ENCODE results near the gene PCARE. TPM values are rescaled to one million over a fixed set of nuclear protein-coding genes. Genes with fewer than 3 reads are reported as not detected.

PCARE gene
- total and polyA plus RNA-seq, 9 donors = 0.09 to 0.53 (median 0.22) TPM

GRCh38 chr2:29041161-29041660 is 33.1 kb downstream of the PCARE start:
- WGBS (ENCODE audit: insufficient coverage) = 94% methylated on average over 7 of the region's 9 CpGs
- H3K27me3 ChIP-seq (ENCODE audit: control insufficient read depth, insufficient read depth, low read length) = peaks cover 2% of the 10 kb centered on the region
- no peak overlapping the region for H3K27ac ChIP-seq (ENCODE audit: low read length)
- DNase-seq = no peak
- H3K36me3 ChIP-seq (ENCODE audit: control insufficient read depth, insufficient read depth, low read length) = no peaks in the 10 kb centered on the region
- no peaks in the 10 kb centered on the region for H3K9me3 ChIP-seq (replicated peaks; ENCODE audit: control insufficient read depth, low read depth, low read length)
- H3K4me3 ChIP-seq (ENCODE audit: low read length) = no peak overlapping the region
- peaks cover 22% of the 10 kb centered on the region for H3K4me1 ChIP-seq (ENCODE audit: control insufficient read depth, insufficient read depth, low read length)

GRCh38 chr2:29040552-29040951 is 33.8 kb downstream of the PCARE start:
- Histone ChIP-seq H3K36me3 (ENCODE audit: control insufficient read depth, insufficient read depth, low read length) (no peaks in the 10 kb centered on the region), H3K4me3 (ENCODE audit: low read length) (no peak overlapping the region), H3K27me3 (ENCODE audit: control insufficient read depth, insufficient read depth, low read length) (peaks cover 2% of the 10 kb centered on the region), H3K27ac (ENCODE audit: low read length) (no peak overlapping the region), H3K4me1 (ENCODE audit: control insufficient read depth, insufficient read depth, low read length) (peaks cover 20% of the 10 kb centered on the region), H3K9me3 (replicated peaks; ENCODE audit: control insufficient read depth, low read depth, low read length) (no peaks in the 10 kb centered on the region)
- DNase-seq = no peak
- no CpG with 5 or more reads among the region's 6 CpGs for WGBS (ENCODE audit: insufficient coverage)

- H3K4me1 ChIP-seq (ENCODE audit: control insufficient read depth, insufficient read depth, low read length) = peaks cover 20% of the 10 kb centered on the region
- H3K4me3 ChIP-seq (ENCODE audit: low read length) = no peak overlapping the region
- no peak overlapping the region for H3K27ac ChIP-seq (ENCODE audit: low read length)
Observed at GRCh38 chr2:29039718-29040480, 34.4 kb downstream of the PCARE start.

GRCh38 chr2:29035016-29035745 is 39.1 kb downstream of the PCARE start:
- no peaks in the 10 kb centered on the region for H3K9me3 ChIP-seq (replicated peaks; ENCODE audit: control insufficient read depth, low read depth, low read length)
- no peaks in the 10 kb centered on the region for H3K4me1 ChIP-seq (ENCODE audit: control insufficient read depth, insufficient read depth, low read length)
- no peak for DNase-seq
- 90% methylated on average over 13 of the region's 17 CpGs for WGBS (ENCODE audit: insufficient coverage)
- no peak overlapping the region for H3K27ac ChIP-seq (ENCODE audit: low read length)
- H3K4me3 ChIP-seq (ENCODE audit: low read length) = no peak overlapping the region
- peaks cover 5% of the 10 kb centered on the region for H3K27me3 ChIP-seq (ENCODE audit: control insufficient read depth, insufficient read depth, low read length)
- H3K36me3 ChIP-seq (ENCODE audit: control insufficient read depth, insufficient read depth, low read length) = no peaks in the 10 kb centered on the region

More at GRCh38 chr2:29039718-29040480, 34.4 kb downstream of the PCARE start:
- Histone ChIP-seq H3K9me3 (replicated peaks; ENCODE audit: control insufficient read depth, low read depth, low read length) (no peaks in the 10 kb centered on the region), H3K36me3 (ENCODE audit: control insufficient read depth, insufficient read depth, low read length) (no peaks in the 10 kb centered on the region), H3K27me3 (ENCODE audit: control insufficient read depth, insufficient read depth, low read length) (peaks cover 2% of the 10 kb centered on the region)
- DNase-seq = no peak
- no CpG with 5 or more reads among the region's 4 CpGs for WGBS (ENCODE audit: insufficient coverage)

- WGBS (ENCODE audit: insufficient coverage) = no CpG with 5 or more reads among the region's 6 CpGs
- Histone ChIP-seq H3K36me3 (ENCODE audit: control insufficient read depth, insufficient read depth, low read length) (no peaks in the 10 kb centered on the region), H3K9me3 (replicated peaks; ENCODE audit: control insufficient read depth, low read depth, low read length) (no peaks in the 10 kb centered on the region), H3K27ac (ENCODE audit: low read length) (no peak overlapping the region), H3K4me3 (ENCODE audit: low read length) (no peak overlapping the region), H3K27me3 (ENCODE audit: control insufficient read depth, insufficient read depth, low read length) (peaks cover 5% of the 10 kb centered on the region), H3K4me1 (ENCODE audit: control insufficient read depth, insufficient read depth, low read length) (no peaks in the 10 kb centered on the region)
- DNase-seq = no peak
Observed at GRCh38 chr2:29033656-29034055, 40.7 kb downstream of the PCARE start.

GRCh38 chr2:29033172-29033571 is 41.2 kb downstream of the PCARE start:
- DNase-seq = no peak
- no peaks in the 10 kb centered on the region for H3K36me3 ChIP-seq (ENCODE audit: control insufficient read depth, insufficient read depth, low read length)
- no peaks in the 10 kb centered on the region for H3K4me1 ChIP-seq (ENCODE audit: control insufficient read depth, insufficient read depth, low read length)
- H3K27ac ChIP-seq (ENCODE audit: low read length) = no peak overlapping the region
- no peak overlapping the region for H3K4me3 ChIP-seq (ENCODE audit: low read length)
- H3K9me3 ChIP-seq (replicated peaks; ENCODE audit: control insufficient read depth, low read depth, low read length) = no peaks in the 10 kb centered on the region
- peaks cover 5% of the 10 kb centered on the region for H3K27me3 ChIP-seq (ENCODE audit: control insufficient read depth, insufficient read depth, low read length)
- WGBS (ENCODE audit: insufficient coverage) = 86% methylated on average over 2 of the region's 2 CpGs

- H3K4me1 ChIP-seq (ENCODE audit: control insufficient read depth, insufficient read depth, low read length) = no peaks in the 10 kb centered on the region
- H3K36me3 ChIP-seq (ENCODE audit: control insufficient read depth, insufficient read depth, low read length) = no peaks in the 10 kb centered on the region
- no peak overlapping the region for H3K27ac ChIP-seq (ENCODE audit: low read length)
- peaks cover 5% of the 10 kb centered on the region for H3K27me3 ChIP-seq (ENCODE audit: control insufficient read depth, insufficient read depth, low read length)
- no peak overlapping the region for H3K4me3 ChIP-seq (ENCODE audit: low read length)
- no peak for DNase-seq
- H3K9me3 ChIP-seq (replicated peaks; ENCODE audit: control insufficient read depth, low read depth, low read length) = no peaks in the 10 kb centered on the region
- WGBS (ENCODE audit: insufficient coverage) = 92% methylated on average over 3 of the region's 5 CpGs
Observed at GRCh38 chr2:29032189-29032588, 42.1 kb downstream of the PCARE start.

GRCh38 chr2:29031046-29031445 is 43.3 kb downstream of the PCARE start:
- Histone ChIP-seq H3K36me3 (ENCODE audit: control insufficient read depth, insufficient read depth, low read length) (no peaks in the 10 kb centered on the region), H3K4me1 (ENCODE audit: control insufficient read depth, insufficient read depth, low read length) (no peaks in the 10 kb centered on the region), H3K27me3 (ENCODE audit: control insufficient read depth, insufficient read depth, low read length) (peaks cover 7% of the 10 kb centered on the region), H3K4me3 (ENCODE audit: low read length) (no peak overlapping the region), H3K9me3 (replicated peaks; ENCODE audit: control insufficient read depth, low read depth, low read length) (no peaks in the 10 kb centered on the region), H3K27ac (ENCODE audit: low read length) (no peak overlapping the region)
- DNase-seq = no peak

GRCh38 chr2:29025711-29026110 is 48.6 kb downstream of the PCARE start:
- WGBS (ENCODE audit: insufficient coverage) = 76% methylated on average over 3 of the region's 3 CpGs
- no peak for DNase-seq
- Histone ChIP-seq H3K27me3 (ENCODE audit: control insufficient read depth, insufficient read depth, low read length) (peaks cover 4% of the 10 kb centered on the region), H3K36me3 (ENCODE audit: control insufficient read depth, insufficient read depth, low read length) (no peaks in the 10 kb centered on the region), H3K4me1 (ENCODE audit: control insufficient read depth, insufficient read depth, low read length) (peaks cover 10% of the 10 kb centered on the region), H3K27ac (ENCODE audit: low read length) (no peak overlapping the region), H3K4me3 (ENCODE audit: low read length) (no peak overlapping the region), H3K9me3 (replicated peaks; ENCODE audit: control insufficient read depth, low read depth, low read length) (no peaks in the 10 kb centered on the region)

- no peaks in the 10 kb centered on the region for H3K36me3 ChIP-seq (ENCODE audit: control insufficient read depth, insufficient read depth, low read length)
- 43% methylated on average over 1 of the region's 4 CpGs for WGBS (ENCODE audit: insufficient coverage)
- no peaks in the 10 kb centered on the region for H3K9me3 ChIP-seq (replicated peaks; ENCODE audit: control insufficient read depth, low read depth, low read length)
- DNase-seq = no peak
- no peak overlapping the region for H3K27ac ChIP-seq (ENCODE audit: low read length)
- H3K4me1 ChIP-seq (ENCODE audit: control insufficient read depth, insufficient read depth, low read length) = peaks cover 10% of the 10 kb centered on the region
- H3K27me3 ChIP-seq (ENCODE audit: control insufficient read depth, insufficient read depth, low read length) = peaks cover 2% of the 10 kb centered on the region
- H3K4me3 ChIP-seq (ENCODE audit: low read length) = no peak overlapping the region
Observed at GRCh38 chr2:29024882-29025430, 49.4 kb downstream of the PCARE start.

Measured in muscle of leg (tissue), 11 donors.